PC-9 (cell line): Measurements from ENCODE around the gene SLC22A23. TPM values are rescaled to one million over a fixed set of nuclear protein-coding genes. Genes with fewer than 3 reads are reported as not detected.
A peak's percentile ranks its signal among the peaks of the same experiment; 100 is the strongest.

ENCODE experiments used
- BruUV-seq: library from RNA; stranded (reverse); fragments of 400-500 nt; replicated peaks from 2 replicates; lab custom pipeline; 2021; lab: Mats Ljungman, UMichigan
- CTCF ChIA-PET: fragments of 300-600 bp; sonication (Branson Sonifier 250); formaldehyde crosslinking; loops from one replicate; lab custom pipeline; 2022; ENCODE audit warnings: antibody characterized with exemption; lab: Charles Lee
- POLR2A ChIA-PET: fragments of 300-600 bp; sonication (Branson Sonifier 250); formaldehyde crosslinking; loops from one replicate; lab custom pipeline; 2022; ENCODE audit warnings: antibody characterized with exemption; ENCODE audit not compliant: unreplicated experiment; lab: Charles Lee
- DNase-seq, 2 experiments: peaks; one replicate each; pipeline versions ENCODE4 v3.0.0 to v3.0.0-alpha.2; 2015 to 2022; ENCODE audit warnings: mixed read lengths in 1 of 2
- H2AFZ ChIP-seq: fragments of 200-600 bp; sonication (generic); 2 replicates; pipeline ENCODE4 v1.8.1; 2017; ENCODE audit warnings: antibody characterized with exemption
- H3F3A ChIP-seq: fragments of 200-600 bp; sonication (generic); 2 replicates; pipeline ENCODE4 v1.8.1; 2017; ENCODE audit warnings: antibody characterized with exemption, mild to moderate bottlenecking, low read depth; ENCODE audit not compliant: insufficient read depth
- H3K27ac ChIP-seq: fragments of 200-600 bp; sonication (generic); 2 replicates; pipeline ENCODE4 v1.6.1; 2016; ENCODE audit warnings: mixed run types
- H3K27me3 ChIP-seq: fragments of 200-600 bp; sonication (generic); 2 replicates; pipeline ENCODE4 v1.6.1; 2016; ENCODE audit warnings: low read depth, mixed run types; ENCODE audit not compliant: insufficient read depth
- H3K36me3 ChIP-seq: fragments of 200-600 bp; sonication (generic); 2 replicates; pipeline ENCODE4 v1.6.1; 2016; ENCODE audit warnings: low read depth, mixed run types
- H3K4me1 ChIP-seq: fragments of 200-600 bp; sonication (generic); replicated peaks from 2 replicates; pipeline ENCODE4 v1.6.1; 2016; ENCODE audit warnings: mixed run types; ENCODE audit not compliant: insufficient read depth
- H3K4me2 ChIP-seq: fragments of 200-600 bp; sonication (generic); 2 replicates; pipeline ENCODE4 v1.6.1; 2017; ENCODE audit warnings: mixed run types
- H3K4me3 ChIP-seq: fragments of 200-600 bp; sonication (generic); 2 replicates; pipeline ENCODE4 v1.6.1; 2016; ENCODE audit warnings: mixed run types
- H3K79me2 ChIP-seq: fragments of 200-600 bp; sonication (generic); 2 replicates; pipeline ENCODE4 v1.6.1; 2017; ENCODE audit warnings: low read depth, mixed run types
- H3K9me2 ChIP-seq: fragments of 200-600 bp; sonication (generic); 2 replicates; pipeline ENCODE4 v1.8.1; 2017; ENCODE audit warnings: mild to moderate bottlenecking; ENCODE audit not compliant: insufficient read depth
- H3K9me3 ChIP-seq: fragments of 200-600 bp; sonication (generic); 2 replicates; pipeline ENCODE4 v1.8.1; 2016; ENCODE audit warnings: low read depth; ENCODE audit not compliant: insufficient read depth
- H4K20me1 ChIP-seq: fragments of 200-600 bp; sonication (generic); 2 replicates; pipeline ENCODE4 v1.8.1; 2017; ENCODE audit not compliant: insufficient read depth
- CTCF ChIP-seq: fragments of 200-600 bp; sonication (generic); conservative IDR thresholded peaks from 2 replicates; pipeline ENCODE4 v1.6.1; 2017; ENCODE audit warnings: mixed run types, antibody characterized with exemption, mild to moderate bottlenecking, moderate library complexity
- EZH2 ChIP-seq: fragments of 200-600 bp; sonication (generic); IDR thresholded peaks from 2 replicates; pipeline ENCODE4 v1.8.0; 2017; ENCODE audit warnings: antibody characterized with exemption, low read depth
- intact Hi-C: fragments of 100-400 bp; cut with micrococcal nuclease; formaldehyde crosslinking; loops from one replicate; pipeline ENCODE4 v1.10.0; 2022; ENCODE audit not compliant: unreplicated experiment
- total RNA-seq: library from RNA; stranded (reverse); gene quantifications from 2 replicates; pipeline ENCODE4 v1.2.3, GENCODE V29; 2021

Gene SLC22A23
- total RNA-seq, 1 experiment from 2014 or later: 13.5 TPM

- CTCF ChIA-PET: no interaction called here
These were observed 129.4 kb downstream of the SLC22A23 start for GRCh38 chr6:3327403-3327802.

GRCh38 chr6:3326981-3327380 is 129.9 kb downstream of the SLC22A23 start:
- TF ChIP-seq EZH2 (no peak), CTCF (no peak)
- Histone ChIP-seq H4K20me1 (no peaks in the 10 kb centered on the region), H3K36me3 (no peaks in the 10 kb centered on the region), H2AFZ (no peak overlapping the region), H3K27ac (no peak overlapping the region), H3K27me3 (no peaks in the 10 kb centered on the region), H3K4me1 (no peaks in the 10 kb centered on the region), H3K9me2 (no peaks in the 10 kb centered on the region), H3K4me3 (no peak overlapping the region), H3F3A (no peaks in the 10 kb centered on the region), H3K4me2 (no peak overlapping the region), H3K9me3 (no peaks in the 10 kb centered on the region), H3K79me2 (no peaks in the 10 kb centered on the region)
- intact Hi-C loops: no loop called here
- ChIA-PET CTCF (no interaction called here), POLR2A (no interaction called here)
- no TSS peak for BruUV-seq
- no peak for DNase-seq

More at GRCh38 chr6:3327403-3327802, 129.4 kb downstream of the SLC22A23 start:
- H3K27me3 ChIP-seq: no peaks in the 10 kb centered on the region
- no peak for DNase-seq
- no peak overlapping the region for H3K4me2 ChIP-seq
- POLR2A ChIA-PET: no interaction called here
- no peak overlapping the region for H3K27ac ChIP-seq
- H3K4me3 ChIP-seq: no peak overlapping the region
- no peaks in the 10 kb centered on the region for H3F3A ChIP-seq
- no peak overlapping the region for H2AFZ ChIP-seq
- no peaks in the 10 kb centered on the region for H3K79me2 ChIP-seq
- H3K4me1 ChIP-seq: no peaks in the 10 kb centered on the region
- no peaks in the 10 kb centered on the region for H3K36me3 ChIP-seq
- no peaks in the 10 kb centered on the region for H3K9me3 ChIP-seq
- intact Hi-C loops: no loop called here
- no peaks in the 10 kb centered on the region for H4K20me1 ChIP-seq
- no peaks in the 10 kb centered on the region for H3K9me2 ChIP-seq
- TF ChIP-seq EZH2 (no peak), CTCF (no peak)
- BruUV-seq: no TSS peak

GRCh38 chr6:3326184-3326971 is 130.5 kb downstream of the SLC22A23 start:
- TF ChIP-seq CTCF (no peak), EZH2 (no peak)
- H3K4me3 ChIP-seq: no peak overlapping the region
- no peaks in the 10 kb centered on the region for H4K20me1 ChIP-seq
- no TSS peak for BruUV-seq
- no peak overlapping the region for H3K4me2 ChIP-seq
- ChIA-PET CTCF (no interaction called here), POLR2A (no interaction called here)
- no peak overlapping the region for H2AFZ ChIP-seq
- no peak overlapping the region for H3K27ac ChIP-seq
- no peaks in the 10 kb centered on the region for H3F3A ChIP-seq
- H3K9me2 ChIP-seq: no peaks in the 10 kb centered on the region
- intact Hi-C loops: no loop called here
- H3K4me1 ChIP-seq: no peaks in the 10 kb centered on the region
- no peaks in the 10 kb centered on the region for H3K9me3 ChIP-seq
- H3K27me3 ChIP-seq: no peaks in the 10 kb centered on the region
- no peaks in the 10 kb centered on the region for H3K36me3 ChIP-seq
- peak in 1 of 2 experiments; percentile 53 for DNase-seq
- H3K79me2 ChIP-seq: no peaks in the 10 kb centered on the region
